PFSK-1 (cell line): ENCODE measurements around the gene TXN.

ENCODE experiments used
- POLR2AphosphoS5 ChIP-seq: IDR thresholded peaks from 2 replicates; pipeline ENCODE4 v1.6.1; 2012; ENCODE audit warnings: low read depth, mild to moderate bottlenecking, control low read depth, low read length, moderate library complexity
- SIN3A ChIP-seq: IDR thresholded peaks from 2 replicates; pipeline ENCODE4 v1.6.1; 2012; ENCODE audit warnings: mild to moderate bottlenecking, low read length, moderate library complexity, borderline replicate concordance; ENCODE audit not compliant: insufficient read depth
- TAF1 ChIP-seq: IDR thresholded peaks from 2 replicates; pipeline ENCODE4 v1.6.1; 2012; ENCODE audit warnings: low read length, control low read depth, borderline replicate concordance; ENCODE audit not compliant: insufficient read depth

DNA sequence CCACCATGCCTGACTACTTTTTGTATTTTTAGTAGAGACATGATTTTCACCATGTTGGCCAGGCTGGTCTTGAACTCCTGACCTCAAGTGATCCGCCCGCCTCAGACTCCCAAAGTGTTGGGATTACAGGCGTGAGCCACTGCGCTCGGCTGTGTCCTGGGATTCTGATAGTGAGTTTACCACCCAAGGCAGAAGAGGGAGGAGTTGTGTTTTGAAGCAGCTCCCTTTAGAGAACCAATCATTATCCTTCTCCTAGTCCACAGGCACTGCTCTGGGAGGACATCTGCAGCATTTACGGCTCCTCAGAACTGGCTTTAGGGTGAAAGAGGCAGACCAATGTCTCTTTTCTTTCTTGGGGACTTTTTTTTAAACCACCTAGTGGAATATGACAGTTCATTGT is 54.1 kb downstream of the TXN start:
- TF ChIP-seq TAF1 (no peak), POLR2AphosphoS5 (no peak), SIN3A (no peak)
